HL-60 (cell line): Measurements from ENCODE around the gene PPP1R2C.

Experiments used
- DNase-seq, 2 experiments: peaks; one replicate each; pipeline ENCODE4 v3.0.0-alpha.2; 2010 to 2020; ENCODE audit warnings: low read depth in 1 of 2, low spot score in 1 of 2
- H3K27ac ChIP-seq: fragments of 250-450 bp; sonication (Bioruptor Pico); replicated peaks from 2 replicates; pipeline ENCODE4 v1.5.1; 2020; ENCODE audit warnings: mild to moderate bottlenecking, moderate library complexity
- H3K27me3 ChIP-seq: fragments of 250-450 bp; sonication (Bioruptor Pico); 2 replicates; pipeline ENCODE4 v1.5.1; 2021; ENCODE audit warnings: mild to moderate bottlenecking, moderate library complexity; ENCODE audit not compliant: insufficient read depth, poor library complexity, severe bottlenecking
- H3K4me3 ChIP-seq: replicated peaks from 2 replicates; pipeline ENCODE4 v1.5.1; 2011; ENCODE audit warnings: mild to moderate bottlenecking, control low read depth, low read length; ENCODE audit not compliant: insufficient read depth
- GABPA ChIP-seq: IDR thresholded peaks from 2 replicates; pipeline ENCODE4 v1.6.1; 2012; ENCODE audit warnings: low read depth
- POLR2AphosphoS5 ChIP-seq: IDR thresholded peaks from 2 replicates; pipeline ENCODE4 v1.6.1; 2012; ENCODE audit warnings: low read depth
- SPI1 ChIP-seq: IDR thresholded peaks from 2 replicates; pipeline ENCODE4 v1.6.1; 2012; ENCODE audit warnings: low read depth, mild to moderate bottlenecking, borderline replicate concordance
- TF ChIP-seq, protein P1 (sequence below): IDR thresholded peaks from one replicate; pipeline ENCODE4 v1.5.1; 2011; ENCODE audit warnings: low read length, control low read depth, inconsistent platforms; ENCODE audit not compliant: insufficient read depth
- TF ChIP-seq, protein P2 (sequence below): IDR thresholded peaks from 2 replicates; pipeline ENCODE4 v1.6.1; 2012; ENCODE audit warnings: low read depth; ENCODE audit not compliant: insufficient replicate concordance

PPP1R2C gene

DNA sequence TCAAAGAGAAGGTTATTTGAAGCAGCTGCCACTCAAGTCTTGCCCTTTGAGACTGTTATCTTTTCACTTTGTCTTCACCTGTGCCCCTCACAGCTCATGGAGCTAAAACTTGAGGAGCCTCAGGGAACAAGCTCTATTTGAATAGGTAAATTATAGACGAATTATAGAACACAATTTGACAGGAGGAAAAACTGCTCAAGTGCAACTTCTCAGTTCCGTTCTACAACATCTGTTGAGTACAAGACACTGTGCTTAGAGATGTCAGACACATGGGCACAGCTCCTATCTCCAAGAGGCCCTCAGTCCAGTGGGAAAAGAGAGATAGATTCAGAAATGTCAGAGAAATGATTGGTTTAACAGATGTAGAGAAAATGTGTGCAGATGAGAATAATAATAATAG, 5.1 kb downstream of the PPP1R2C start:
- H3K27me3 ChIP-seq = no peaks in the 10 kb centered on the region
- H3K4me3 ChIP-seq = no peak overlapping the region
- TF ChIP-seq, protein P1, sequence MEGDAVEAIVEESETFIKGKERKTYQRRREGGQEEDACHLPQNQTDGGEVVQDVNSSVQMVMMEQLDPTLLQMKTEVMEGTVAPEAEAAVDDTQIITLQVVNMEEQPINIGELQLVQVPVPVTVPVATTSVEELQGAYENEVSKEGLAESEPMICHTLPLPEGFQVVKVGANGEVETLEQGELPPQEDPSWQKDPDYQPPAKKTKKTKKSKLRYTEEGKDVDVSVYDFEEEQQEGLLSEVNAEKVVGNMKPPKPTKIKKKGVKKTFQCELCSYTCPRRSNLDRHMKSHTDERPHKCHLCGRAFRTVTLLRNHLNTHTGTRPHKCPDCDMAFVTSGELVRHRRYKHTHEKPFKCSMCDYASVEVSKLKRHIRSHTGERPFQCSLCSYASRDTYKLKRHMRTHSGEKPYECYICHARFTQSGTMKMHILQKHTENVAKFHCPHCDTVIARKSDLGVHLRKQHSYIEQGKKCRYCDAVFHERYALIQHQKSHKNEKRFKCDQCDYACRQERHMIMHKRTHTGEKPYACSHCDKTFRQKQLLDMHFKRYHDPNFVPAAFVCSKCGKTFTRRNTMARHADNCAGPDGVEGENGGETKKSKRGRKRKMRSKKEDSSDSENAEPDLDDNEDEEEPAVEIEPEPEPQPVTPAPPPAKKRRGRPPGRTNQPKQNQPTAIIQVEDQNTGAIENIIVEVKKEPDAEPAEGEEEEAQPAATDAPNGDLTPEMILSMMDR = no peak
- no peak for TF ChIP-seq GABPA
- TF ChIP-seq POLR2AphosphoS5 = no peak
- no peak for DNase-seq
- no peak overlapping the region for H3K27ac ChIP-seq

DNA sequence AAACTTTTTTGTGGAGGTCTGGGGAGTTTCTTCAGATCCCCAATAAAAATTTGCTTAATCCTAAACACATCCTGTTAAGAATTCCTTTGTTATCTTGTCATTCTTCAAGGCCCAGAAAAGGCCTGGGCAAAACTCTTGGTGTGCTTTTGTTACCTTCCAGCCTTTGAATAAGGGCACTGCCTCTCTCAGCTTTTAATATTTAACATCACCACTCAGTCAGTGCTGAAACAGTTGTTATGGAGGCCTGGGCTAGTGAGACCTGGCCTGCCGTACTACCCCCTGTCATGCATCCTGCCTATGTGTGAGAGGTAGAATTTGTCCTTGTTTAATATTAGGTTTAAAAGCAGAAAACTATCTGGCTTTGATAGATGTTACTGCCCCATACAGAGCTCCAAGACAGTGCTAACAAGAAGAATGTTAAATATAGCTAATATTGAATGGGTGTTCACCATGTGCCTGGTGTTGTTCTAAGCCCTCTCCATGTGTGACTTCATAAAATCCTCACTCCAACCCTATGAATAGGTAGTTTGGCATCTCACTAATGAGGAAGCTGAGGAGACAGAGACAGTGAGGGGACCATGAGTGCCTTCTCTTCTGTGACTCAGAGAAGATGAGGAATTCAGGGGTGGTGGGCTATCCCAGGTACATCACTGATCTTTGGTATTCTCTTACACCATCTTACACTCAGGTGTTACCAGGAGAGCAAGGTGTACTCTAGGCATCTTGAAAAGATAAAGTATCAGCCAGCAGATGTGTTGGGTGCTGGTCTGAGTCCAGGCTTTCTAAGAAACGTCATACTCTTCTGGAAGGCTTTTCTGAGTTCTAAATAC, 6.2 kb downstream of the PPP1R2C start:
- Histone ChIP-seq H3K27me3 (no peaks in the 10 kb centered on the region), H3K27ac (no peak overlapping the region), H3K4me3 (no peak overlapping the region)
- TF ChIP-seq SPI1 (no peak), GABPA (no peak), POLR2AphosphoS5 (no peak)
- TF ChIP-seq, protein P1 = no peak
- TF ChIP-seq, protein P2, sequence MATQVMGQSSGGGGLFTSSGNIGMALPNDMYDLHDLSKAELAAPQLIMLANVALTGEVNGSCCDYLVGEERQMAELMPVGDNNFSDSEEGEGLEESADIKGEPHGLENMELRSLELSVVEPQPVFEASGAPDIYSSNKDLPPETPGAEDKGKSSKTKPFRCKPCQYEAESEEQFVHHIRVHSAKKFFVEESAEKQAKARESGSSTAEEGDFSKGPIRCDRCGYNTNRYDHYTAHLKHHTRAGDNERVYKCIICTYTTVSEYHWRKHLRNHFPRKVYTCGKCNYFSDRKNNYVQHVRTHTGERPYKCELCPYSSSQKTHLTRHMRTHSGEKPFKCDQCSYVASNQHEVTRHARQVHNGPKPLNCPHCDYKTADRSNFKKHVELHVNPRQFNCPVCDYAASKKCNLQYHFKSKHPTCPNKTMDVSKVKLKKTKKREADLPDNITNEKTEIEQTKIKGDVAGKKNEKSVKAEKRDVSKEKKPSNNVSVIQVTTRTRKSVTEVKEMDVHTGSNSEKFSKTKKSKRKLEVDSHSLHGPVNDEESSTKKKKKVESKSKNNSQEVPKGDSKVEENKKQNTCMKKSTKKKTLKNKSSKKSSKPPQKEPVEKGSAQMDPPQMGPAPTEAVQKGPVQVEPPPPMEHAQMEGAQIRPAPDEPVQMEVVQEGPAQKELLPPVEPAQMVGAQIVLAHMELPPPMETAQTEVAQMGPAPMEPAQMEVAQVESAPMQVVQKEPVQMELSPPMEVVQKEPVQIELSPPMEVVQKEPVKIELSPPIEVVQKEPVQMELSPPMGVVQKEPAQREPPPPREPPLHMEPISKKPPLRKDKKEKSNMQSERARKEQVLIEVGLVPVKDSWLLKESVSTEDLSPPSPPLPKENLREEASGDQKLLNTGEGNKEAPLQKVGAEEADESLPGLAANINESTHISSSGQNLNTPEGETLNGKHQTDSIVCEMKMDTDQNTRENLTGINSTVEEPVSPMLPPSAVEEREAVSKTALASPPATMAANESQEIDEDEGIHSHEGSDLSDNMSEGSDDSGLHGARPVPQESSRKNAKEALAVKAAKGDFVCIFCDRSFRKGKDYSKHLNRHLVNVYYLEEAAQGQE = no peak
- DNase-seq = no peak

DNA sequence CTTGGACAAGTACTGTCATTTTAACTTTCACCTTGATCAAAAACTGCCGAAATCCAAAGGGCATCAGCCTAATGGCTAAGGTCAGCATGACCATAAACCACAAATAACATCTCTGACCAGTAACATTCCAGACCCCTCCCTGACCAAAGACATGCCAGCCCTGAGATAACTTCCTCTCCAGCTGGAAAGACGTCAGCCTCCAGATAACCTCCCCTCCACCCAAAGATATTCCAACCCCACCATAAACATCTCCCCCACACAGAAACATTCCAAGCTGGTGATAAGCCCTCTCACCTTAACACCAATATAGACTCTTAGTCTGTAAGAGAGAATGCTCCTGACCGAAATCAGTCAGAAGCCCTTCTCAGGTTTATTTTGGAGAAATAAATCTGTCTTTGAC, 7.4 kb downstream of the PPP1R2C start:
- Histone ChIP-seq H3K27ac (no peak overlapping the region), H3K4me3 (no peak overlapping the region), H3K27me3 (no peaks in the 10 kb centered on the region)
- TF ChIP-seq POLR2AphosphoS5 = no peak
- no peak for TF ChIP-seq SPI1
- no peak for TF ChIP-seq GABPA
- TF ChIP-seq, protein P2 = no peak
- TF ChIP-seq, protein P1 = no peak
- no peak for DNase-seq

DNA sequence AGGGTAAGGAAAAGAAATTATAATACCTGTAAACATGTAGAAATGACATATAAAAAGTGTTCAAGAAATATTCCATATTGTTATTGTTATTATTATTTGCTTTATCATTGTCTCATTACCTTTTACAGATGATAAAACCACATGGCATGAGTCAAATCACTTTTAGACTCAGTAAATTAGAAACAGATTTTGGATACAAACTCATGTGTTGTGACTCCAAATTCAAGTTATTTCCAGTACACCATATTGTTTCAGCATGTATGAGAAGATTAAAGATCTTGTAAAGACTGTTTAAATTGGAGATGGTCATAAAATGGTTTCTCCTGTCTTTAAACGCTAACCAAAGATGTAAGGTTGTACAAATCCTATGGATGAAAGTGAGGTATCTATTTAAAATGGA, 18.1 kb downstream of the PPP1R2C start:
- H3K27me3 ChIP-seq = no peaks in the 10 kb centered on the region
- H3K27ac ChIP-seq = no peak overlapping the region
- DNase-seq = no peak
- H3K4me3 ChIP-seq = no peak overlapping the region
- TF ChIP-seq SPI1 (no peak), POLR2AphosphoS5 (no peak)
